Measurements from ENCODE around the gene CHMP4A.

The CHMP4A gene

DNA sequence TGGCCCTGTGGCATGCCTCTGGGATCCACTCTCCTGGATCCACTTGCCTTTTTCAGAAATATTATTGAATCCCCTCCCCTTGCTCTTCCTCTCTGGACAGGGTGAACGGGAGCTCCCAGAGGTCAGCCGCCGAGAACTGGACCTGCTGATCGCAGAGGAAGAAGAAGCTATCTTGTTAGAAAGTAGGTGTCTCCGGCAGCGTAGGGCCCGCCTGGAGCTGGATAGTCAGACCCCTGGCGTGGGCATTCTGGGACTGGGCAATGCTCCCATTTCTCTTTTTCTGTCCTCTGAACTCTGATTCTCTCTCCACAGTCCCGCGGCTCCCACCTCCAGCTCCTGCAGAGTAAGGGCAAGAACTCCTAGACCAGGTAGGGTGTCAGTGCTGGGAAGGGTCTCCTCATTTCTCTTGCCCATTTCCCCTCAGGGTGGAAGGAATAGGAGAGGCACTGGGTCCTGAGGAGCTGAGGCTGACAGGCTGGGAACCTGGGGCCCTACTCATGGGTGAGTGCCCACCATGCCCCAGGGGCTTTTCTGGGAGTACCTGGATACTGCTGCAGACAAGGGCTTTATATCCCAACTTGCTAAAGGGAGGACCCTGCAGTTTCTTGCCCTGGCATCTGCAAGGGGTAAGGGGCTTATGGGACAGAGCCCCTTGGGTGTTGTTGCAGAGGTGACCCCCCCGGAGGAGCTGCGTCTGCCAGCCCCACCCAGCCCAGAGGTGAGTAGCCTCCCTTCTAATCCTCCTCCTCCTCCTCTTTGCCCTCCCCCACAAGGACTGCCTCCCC lies 36.1 kb downstream of the CHMP4A start:
- Mint-ChIP-seq H3K36me3 (peaks cover 30 to 44% of the 10 kb centered on the region in 2 donors), H3K4me1 (peaks cover 17 to 35% of the 10 kb centered on the region in 2 donors), H3K9me3 (no peaks in the 10 kb centered on the region), H3K4me3 (no peak overlapping the region), H3K27ac (peak overlapping the region; percentile 1), H3K27me3 (no peaks in the 10 kb centered on the region)
- DNase-seq (no peak), ATAC-seq (replicated peaks) (no peak)

DNA sequence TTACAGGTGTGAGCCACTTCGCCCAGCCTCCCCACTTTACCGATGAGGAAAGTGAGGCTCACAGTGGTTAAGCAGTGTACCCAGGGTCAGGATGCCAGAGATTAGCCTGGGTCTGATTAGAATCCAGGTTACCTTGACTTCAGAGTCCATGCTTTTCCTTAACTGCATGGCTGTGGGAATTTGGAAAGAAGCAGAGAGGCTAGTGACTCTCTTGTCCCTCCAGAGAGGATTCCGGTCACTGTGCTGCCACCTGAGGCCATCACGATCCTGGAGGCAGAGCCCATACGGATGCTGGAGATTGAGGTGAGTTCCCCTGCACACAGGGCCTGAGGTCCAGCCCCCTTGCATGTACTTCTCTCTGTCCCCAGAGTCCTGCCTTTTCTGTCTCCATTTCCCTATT lies 36.7 kb downstream of the CHMP4A start:
- Mint-ChIP-seq H3K36me3 (peaks cover 29 to 39% of the 10 kb centered on the region in 2 donors), H3K27ac (no peak overlapping the region), H3K4me1 (peaks cover 21 to 41% of the 10 kb centered on the region in 2 donors)

DNA sequence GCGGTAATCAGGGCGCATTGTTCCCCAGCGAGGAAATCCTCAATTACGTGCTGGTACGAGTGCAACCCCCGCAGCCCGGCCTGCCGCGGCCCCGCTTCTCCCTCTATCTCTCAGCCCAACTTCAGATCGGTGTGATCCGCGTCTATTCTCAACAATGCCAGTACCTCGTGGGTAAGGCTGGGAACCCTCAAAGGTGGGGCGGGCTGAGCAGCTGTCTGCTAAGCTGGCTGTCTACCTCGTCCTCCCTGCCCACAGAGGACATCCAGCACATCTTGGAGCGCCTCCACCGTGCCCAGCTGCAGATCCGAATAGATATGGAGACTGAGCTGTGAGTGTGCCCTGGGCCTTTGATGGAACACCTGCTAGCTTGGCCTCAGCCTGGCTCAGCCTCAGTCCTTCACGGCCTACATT lies 40.4 kb downstream of the CHMP4A start:
- Mint-ChIP-seq H3K27ac (peak overlapping the region; percentile 39), H3K36me3 (peaks cover 20 to 27% of the 10 kb centered on the region in 2 donors), H3K9me3 (no peaks in the 10 kb centered on the region), H3K27me3 (no peaks in the 10 kb centered on the region), H3K4me3 (peak overlapping the region; percentile 25 to 99), H3K4me1 (peaks cover 11 to 26% of the 10 kb centered on the region in 2 donors)
- no peak for DNase-seq
- ATAC-seq (replicated peaks), result no peak

More for the DNA sequence above, 36.7 kb downstream of the CHMP4A start:
- ATAC-seq (replicated peaks), result no peak
- Mint-ChIP-seq H3K4me3 (no peak overlapping the region), H3K27me3 (no peaks in the 10 kb centered on the region), H3K9me3 (no peaks in the 10 kb centered on the region)
- DNase-seq, result no peak

DNA sequence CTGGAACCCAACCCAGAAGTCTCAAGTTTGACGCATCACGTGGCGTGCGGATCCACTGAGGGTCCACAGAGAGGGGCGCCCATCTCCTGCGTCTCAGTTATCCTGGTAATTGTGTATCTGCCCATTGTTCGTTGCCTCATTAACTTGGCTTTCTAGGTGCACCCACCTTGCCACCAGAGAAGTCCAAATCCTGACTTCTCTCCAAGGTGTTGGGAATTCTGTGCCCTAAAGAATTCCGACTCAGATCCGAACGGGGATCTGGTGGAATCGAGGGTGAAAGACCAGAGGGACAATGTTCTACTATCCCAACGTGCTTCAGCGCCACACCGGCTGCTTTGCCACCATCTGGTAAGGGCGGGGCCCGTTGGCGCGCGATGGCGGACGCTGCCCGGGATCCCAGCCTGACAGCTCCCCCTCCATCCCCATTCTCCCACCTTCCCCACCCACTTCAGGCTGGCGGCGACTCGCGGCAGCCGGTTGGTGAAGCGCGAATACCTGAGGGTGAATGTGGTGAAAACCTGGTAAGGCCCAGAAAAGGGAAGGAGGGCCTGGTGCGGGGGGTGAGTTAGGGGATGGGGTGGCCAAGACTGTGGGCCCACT lies 40.9 kb downstream of the CHMP4A start:
- no peak for ATAC-seq (replicated peaks)
- no peak for DNase-seq
- no peaks in the 10 kb centered on the region for H3K27me3 Mint-ChIP-seq
- H3K36me3 Mint-ChIP-seq, result peaks cover 24 to 29% of the 10 kb centered on the region in 2 donors
- H3K9me3 Mint-ChIP-seq, result no peaks in the 10 kb centered on the region
- peak overlapping the region; percentile 84 to 99 for H3K4me3 Mint-ChIP-seq
- H3K27ac Mint-ChIP-seq, result no peak overlapping the region
- peaks cover 15 to 26% of the 10 kb centered on the region in 2 donors for H3K4me1 Mint-ChIP-seq

DNA sequence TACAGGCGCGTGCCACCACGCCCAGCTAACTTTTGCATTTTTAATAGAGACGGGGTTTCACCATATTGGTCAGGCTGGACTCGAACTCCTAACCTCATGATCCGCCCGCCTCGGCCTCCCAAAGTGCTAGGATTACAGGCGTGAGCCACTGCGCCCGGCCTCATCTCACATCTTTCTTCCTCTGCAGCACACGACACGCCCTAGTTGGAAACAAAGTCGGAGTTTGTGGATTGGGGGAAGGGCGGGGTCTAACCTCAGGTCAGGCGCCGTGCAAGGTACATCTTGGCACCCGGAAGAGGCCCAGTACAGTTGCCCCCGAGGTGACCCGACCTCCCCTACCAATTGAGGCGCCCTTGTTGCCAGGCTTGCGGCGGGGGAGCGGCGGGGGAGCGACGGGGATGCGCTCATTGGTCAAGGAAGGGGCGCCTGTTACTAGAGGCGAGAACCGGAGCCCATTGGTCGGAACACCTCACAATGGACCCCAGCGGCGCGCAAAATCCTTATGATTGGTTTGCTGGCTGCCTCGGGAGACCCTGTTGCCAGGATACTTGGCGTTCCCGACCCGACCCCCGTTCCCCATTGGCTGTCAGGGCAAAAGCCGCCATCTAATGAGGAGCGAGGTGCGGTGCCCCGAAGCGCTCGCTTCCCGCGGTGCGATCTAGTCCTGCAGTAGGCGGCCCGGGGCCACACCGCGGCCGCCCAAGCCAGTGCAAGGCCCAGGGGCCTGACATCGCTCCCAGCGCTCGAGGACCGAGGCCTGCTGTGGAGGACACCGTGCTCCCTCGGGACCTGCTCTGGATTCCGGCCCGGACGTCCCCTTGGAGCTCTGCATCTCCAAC lies 41.6 kb downstream of the CHMP4A start, which contains the start of gene REC8:
REC8 (plus strand) TSS at position 659 of the 839 bp plus-strand sequence. CDS start 473 bp downstream, outside the sequence.
- Mint-ChIP-seq H3K27ac (peak within 1 kb of the TSS; percentile 75), H3K36me3 (peaks cover 22 to 31% of the 10 kb centered on the region in 2 donors), H3K9me3 (no peaks in the 10 kb centered on the region), H3K4me3 (peak within 1 kb of the TSS; percentile 84 to 99), H3K27me3 (no peaks in the 10 kb centered on the region), H3K4me1 (peaks cover 15 to 29% of the 10 kb centered on the region in 2 donors)
- peak; percentile 71 for DNase-seq
- ATAC-seq (replicated peaks), result peak; percentile 87 to 90

DNA sequence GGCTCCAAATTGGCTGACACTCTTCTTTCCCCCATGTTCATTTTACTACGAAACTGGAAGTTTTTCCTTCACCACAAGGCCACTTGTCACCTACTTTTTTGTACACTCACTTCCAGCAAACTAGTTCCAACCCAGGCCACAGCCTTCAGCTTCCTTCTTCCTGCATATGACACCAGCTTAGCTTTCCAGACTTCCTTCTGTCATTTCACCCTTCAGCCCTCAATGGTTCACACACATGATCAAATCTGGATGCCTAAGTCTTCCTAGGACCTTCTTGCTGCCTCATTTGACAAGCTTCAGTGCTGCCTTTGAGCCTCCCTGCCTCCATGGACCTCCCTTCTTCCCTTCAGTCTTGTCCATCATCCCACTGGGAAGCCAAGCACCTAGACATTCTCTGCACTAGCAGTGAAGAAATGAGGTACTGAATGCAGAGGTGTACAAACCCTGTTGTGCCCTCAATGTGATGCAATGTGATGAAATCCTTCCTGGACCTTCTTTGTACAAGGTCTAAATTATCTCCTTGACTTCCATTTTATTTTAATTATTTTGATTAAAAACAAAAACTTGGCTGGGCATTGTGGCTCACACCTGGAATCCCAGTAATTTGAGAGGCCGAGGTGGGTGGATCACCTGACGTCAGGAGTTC lies 45.7 kb downstream of the CHMP4A start:
- no peak for ATAC-seq (replicated peaks)
- Mint-ChIP-seq H3K27me3 (no peaks in the 10 kb centered on the region), H3K4me1 (peaks cover 36 to 57% of the 10 kb centered on the region in 2 donors)

DNA sequence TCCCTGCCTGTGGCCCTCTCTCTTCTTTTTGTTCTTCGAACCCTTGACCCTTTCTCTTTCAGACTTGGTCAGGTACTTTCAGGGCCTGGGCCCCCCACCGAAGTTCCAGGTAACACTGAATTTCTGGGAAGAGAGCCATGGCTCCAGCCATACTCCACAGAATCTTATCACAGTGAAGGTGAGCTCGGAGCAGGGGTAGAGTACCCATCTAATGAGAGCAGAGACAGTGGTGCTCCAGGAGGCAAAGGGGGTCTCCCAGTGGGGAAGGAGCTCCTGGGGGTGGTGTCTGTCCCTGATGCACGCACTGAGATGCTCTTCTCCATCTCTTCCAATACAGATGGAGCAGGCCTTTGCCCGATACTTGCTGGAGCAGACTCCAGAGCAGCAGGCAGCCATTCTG lies 47.5 kb downstream of the CHMP4A start:
- DNase-seq (no peak), ATAC-seq (replicated peaks) (no peak)
- Mint-ChIP-seq H3K4me1 (peaks cover 34 to 54% of the 10 kb centered on the region in 2 donors), H3K4me3 (no peak overlapping the region), H3K36me3 (peaks cover 65 to 74% of the 10 kb centered on the region in 2 donors), H3K27me3 (no peaks in the 10 kb centered on the region), H3K9me3 (no peaks in the 10 kb centered on the region), H3K27ac (peak overlapping the region; percentile 82)

More for the DNA sequence above, 45.7 kb downstream of the CHMP4A start:
- Mint-ChIP-seq H3K4me3 (no peak overlapping the region), H3K27ac (peak overlapping the region; percentile 37), H3K36me3 (peaks cover 58 to 65% of the 10 kb centered on the region in 2 donors), H3K9me3 (no peaks in the 10 kb centered on the region)
- no peak for DNase-seq

DNA sequence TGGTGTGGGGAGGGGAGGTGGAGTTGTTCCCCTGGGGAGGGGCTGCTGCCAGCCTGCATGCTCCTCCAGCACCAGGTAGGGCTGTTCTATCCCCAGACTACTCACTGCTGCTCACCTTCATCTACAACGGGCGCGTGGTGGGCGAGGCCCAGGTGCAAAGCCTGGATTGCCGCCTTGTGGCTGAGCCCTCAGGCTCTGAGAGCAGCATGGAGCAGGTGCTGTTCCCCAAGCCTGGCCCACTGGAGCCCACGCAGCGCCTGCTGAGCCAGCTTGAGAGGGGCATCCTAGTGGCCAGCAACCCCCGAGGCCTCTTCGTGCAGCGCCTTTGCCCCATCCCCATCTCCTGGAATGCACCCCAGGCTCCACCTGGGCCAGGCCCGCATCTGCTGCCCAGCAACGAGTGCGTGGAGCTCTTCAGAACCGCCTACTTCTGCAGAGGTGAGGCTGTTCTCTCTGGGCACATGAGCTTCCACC lies 48.7 kb downstream of the CHMP4A start:
- no peak for ATAC-seq (replicated peaks)
- DNase-seq, result no peak
- Mint-ChIP-seq H3K4me1 (peaks cover 42 to 65% of the 10 kb centered on the region in 2 donors), H3K27me3 (no peaks in the 10 kb centered on the region), H3K4me3 (no peak overlapping the region), H3K9me3 (no peaks in the 10 kb centered on the region), H3K27ac (peak overlapping the region; percentile 34), H3K36me3 (peaks cover 72 to 80% of the 10 kb centered on the region in 2 donors)

DNA sequence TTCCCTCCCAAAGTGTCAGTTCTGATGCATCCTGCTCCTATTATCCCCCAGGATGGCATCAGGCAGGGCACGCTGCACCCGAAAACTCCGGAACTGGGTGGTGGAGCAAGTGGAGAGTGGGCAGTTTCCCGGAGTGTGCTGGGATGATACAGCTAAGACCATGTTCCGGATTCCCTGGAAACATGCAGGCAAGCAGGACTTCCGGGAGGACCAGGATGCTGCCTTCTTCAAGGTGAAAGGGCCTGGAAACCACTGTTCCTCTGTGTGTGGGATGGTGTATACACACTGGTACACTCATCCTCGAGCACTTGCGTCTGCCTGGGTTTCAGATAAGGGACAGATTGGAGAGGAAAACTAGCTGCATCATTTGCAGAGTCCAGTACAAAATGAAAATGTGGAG lies 51.2 kb downstream of the CHMP4A start:
- Mint-ChIP-seq H3K27me3 (no peaks in the 10 kb centered on the region), H3K4me3 (peak overlapping the region; percentile 88 to 91), H3K27ac (peak overlapping the region; percentile 94), H3K9me3 (no peaks in the 10 kb centered on the region), H3K4me1 (peaks cover 37 to 66% of the 10 kb centered on the region in 2 donors), H3K36me3 (peaks cover 73 to 78% of the 10 kb centered on the region in 2 donors)
- ATAC-seq (replicated peaks) (no peak), DNase-seq (no peak)

DNA sequence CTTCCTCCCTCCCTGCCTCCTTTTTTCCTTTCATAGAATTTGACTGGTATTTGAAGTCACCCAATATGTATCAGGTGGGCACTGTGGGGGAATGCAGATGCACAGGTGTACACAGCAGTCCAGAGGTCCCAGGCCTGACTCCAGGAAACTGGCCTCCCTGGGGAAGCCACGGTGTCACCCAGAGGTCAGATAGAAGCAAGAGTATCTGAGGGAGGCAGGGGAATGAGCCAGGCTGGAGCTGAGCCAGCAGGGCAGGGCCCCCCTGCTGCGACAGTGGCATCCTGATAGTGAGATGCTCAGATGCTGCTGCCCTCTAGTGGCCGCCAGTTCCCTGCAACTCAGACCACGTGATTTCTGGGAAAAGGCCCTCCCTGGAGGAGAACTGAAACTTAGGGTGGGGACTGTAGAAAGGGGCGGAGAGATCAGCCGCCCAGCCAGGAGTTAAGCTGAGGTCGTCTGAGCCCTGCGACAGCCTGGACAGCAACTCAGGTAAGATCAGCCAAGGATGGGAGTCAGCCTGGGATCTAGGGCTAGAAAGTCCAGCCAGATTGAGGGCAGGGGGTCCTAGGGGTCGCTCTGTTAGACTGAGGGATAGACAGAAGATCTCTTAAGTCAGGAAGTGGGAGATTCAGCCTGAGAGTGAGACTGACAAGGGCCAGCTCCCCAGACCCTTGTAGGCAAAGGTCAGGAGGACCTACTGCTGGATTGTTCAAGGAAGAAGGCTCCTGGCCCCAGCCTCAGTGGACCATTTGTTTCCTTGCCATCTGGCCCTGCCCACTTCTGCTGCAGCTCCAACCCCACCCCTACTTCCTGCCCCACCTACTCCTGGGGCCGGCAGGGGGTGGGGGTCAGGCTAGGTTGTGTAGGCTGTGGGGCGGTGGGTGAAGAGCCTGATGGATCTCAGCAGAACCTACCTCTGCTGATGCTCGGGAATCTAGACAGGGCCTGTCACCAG lies 52.2 kb downstream of the CHMP4A start, which contains the start of gene IRF9:
IRF9 (plus strand) TSS at position 416 of the 955 bp plus-strand sequence. CDS start 880 bp downstream, outside the sequence.
- H3K4me3 Mint-ChIP-seq, result peak within 1 kb of the TSS; percentile 88 to 91
- DNase-seq (peak; percentile 93), ATAC-seq (replicated peaks) (peak; percentile 97)
- H3K36me3 Mint-ChIP-seq, result peaks cover 69 to 74% of the 10 kb centered on the region in 2 donors
- peak within 1 kb of the TSS; percentile 94 for H3K27ac Mint-ChIP-seq
- H3K9me3 Mint-ChIP-seq, result no peaks in the 10 kb centered on the region
- peaks cover 40 to 61% of the 10 kb centered on the region in 2 donors for H3K4me1 Mint-ChIP-seq
- H3K27me3 Mint-ChIP-seq, result no peaks in the 10 kb centered on the region

DNA sequence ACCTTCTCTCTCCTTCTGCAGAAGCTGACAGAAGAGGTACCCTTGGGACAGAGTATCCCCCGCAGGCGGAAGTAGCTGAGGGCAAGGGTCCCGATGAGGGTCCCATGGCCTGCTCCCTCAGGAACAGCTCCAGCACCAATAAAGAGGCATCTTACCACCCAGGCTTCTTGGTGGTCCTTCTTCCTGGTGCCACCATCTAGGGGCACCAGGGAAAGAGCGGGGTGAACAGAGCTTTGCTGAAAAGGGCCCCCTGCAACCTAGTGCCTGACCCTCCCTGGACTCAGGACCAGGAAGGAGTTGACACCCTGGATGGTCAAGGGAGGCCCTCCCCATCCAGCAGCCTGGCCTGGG lies 52.8 kb downstream of the CHMP4A start:
- Mint-ChIP-seq H3K9me3 (no peaks in the 10 kb centered on the region), H3K4me1 (peaks cover 39 to 57% of the 10 kb centered on the region in 2 donors), H3K27me3 (no peaks in the 10 kb centered on the region), H3K27ac (peak overlapping the region; percentile 94), H3K4me3 (no peak overlapping the region), H3K36me3 (peaks cover 69 to 74% of the 10 kb centered on the region in 2 donors)
- ATAC-seq (replicated peaks), result no peak
- no peak for DNase-seq

DNA sequence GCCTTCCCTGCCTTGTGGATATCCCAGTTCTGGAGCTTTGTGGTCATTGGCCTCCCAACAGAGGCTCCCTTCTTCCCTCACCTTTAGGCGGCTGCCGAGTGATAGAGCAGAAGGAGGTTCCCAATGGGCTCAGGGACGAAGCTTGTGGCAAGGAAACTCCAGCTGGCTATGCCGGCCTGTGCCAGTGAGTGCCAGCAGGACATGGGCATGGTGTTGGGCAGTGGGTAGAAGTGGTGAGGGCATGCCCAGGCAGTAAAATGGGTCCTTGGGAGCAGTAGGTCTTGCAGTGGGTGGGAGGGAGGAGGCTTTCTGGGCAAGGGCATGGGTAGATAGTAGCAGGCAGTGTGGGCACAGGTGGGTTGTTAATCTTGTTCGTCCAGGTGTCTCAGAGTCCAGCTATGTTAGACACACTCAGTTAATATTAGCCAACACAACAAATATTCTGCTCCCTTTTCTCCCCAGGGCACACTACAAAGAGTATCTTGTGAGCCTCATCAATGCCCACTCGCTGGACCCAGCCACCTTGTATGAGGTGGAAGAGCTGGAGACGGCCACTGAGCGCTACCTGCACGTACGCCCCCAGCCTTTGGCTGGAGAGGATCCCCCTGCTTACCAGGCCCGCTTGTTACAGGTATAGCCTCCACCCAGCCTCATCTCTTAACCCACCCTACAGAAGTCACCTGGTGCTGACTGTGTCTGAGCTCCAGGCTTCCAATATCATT lies 53.4 kb downstream of the CHMP4A start:
- ATAC-seq (replicated peaks) (no peak), DNase-seq (no peak)
- Mint-ChIP-seq H3K36me3 (peaks cover 69 to 73% of the 10 kb centered on the region in 2 donors), H3K27me3 (no peaks in the 10 kb centered on the region), H3K27ac (peak overlapping the region; percentile 94), H3K9me3 (no peaks in the 10 kb centered on the region), H3K4me3 (no peak overlapping the region), H3K4me1 (peaks cover 36 to 51% of the 10 kb centered on the region in 2 donors)

All from stimulated activated naive B cell treated with anti-CD40 and anti-IgM and Interleukin-4, amounts not matched to agents 10 μg/mL and 1 μg/mL and 100 μg/mL, for 72 hours (primary cell).